ENCODE data around the gene CDK14.

- TF ChIP-seq, protein P1, sequence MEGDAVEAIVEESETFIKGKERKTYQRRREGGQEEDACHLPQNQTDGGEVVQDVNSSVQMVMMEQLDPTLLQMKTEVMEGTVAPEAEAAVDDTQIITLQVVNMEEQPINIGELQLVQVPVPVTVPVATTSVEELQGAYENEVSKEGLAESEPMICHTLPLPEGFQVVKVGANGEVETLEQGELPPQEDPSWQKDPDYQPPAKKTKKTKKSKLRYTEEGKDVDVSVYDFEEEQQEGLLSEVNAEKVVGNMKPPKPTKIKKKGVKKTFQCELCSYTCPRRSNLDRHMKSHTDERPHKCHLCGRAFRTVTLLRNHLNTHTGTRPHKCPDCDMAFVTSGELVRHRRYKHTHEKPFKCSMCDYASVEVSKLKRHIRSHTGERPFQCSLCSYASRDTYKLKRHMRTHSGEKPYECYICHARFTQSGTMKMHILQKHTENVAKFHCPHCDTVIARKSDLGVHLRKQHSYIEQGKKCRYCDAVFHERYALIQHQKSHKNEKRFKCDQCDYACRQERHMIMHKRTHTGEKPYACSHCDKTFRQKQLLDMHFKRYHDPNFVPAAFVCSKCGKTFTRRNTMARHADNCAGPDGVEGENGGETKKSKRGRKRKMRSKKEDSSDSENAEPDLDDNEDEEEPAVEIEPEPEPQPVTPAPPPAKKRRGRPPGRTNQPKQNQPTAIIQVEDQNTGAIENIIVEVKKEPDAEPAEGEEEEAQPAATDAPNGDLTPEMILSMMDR (conservative IDR thresholded peaks at IDR 0.05 in 1 of 2, IDR thresholded peaks at IDR 0.05 in 1 of 2; ENCODE audit: low read depth in 1 of 2, low read length in 2 of 2): no peak
- no peak for TF ChIP-seq EZH2 (IDR thresholded peaks at IDR 0.05; ENCODE audit: low read length, missing control alignments)
Observed at GRCh38 chr7:91114232-91114631, 518.1 kb downstream of the CDK14 start.

Measured in fibroblast of lung (primary cell).